Mesothelial cell of epicardium (in vitro differentiated cells): ENCODE data around the gene STEAP2. TPM values are rescaled to one million over a fixed set of nuclear protein-coding genes. Genes with fewer than 3 reads are reported as not detected.

Experiments
- DNase-seq, 2 experiments: peaks; one replicate each; pipeline ENCODE4 v3.0.0; 2021; ENCODE audit warnings: low spot score in 2 of 2; ENCODE audit not compliant: unreplicated experiment in 2 of 2
- H3K27ac Mint-ChIP-seq: 2 replicates; pipeline ENCODE4 v1.8.0; 2021; ENCODE audit warnings: mixed read lengths
- H3K27me3 Mint-ChIP-seq: 2 replicates; pipeline ENCODE4 v1.8.0; 2021; ENCODE audit warnings: low read depth, mixed read lengths
- H3K36me3 Mint-ChIP-seq: 2 replicates; pipeline ENCODE4 v1.8.0; 2021; ENCODE audit warnings: mixed read lengths
- H3K4me1 Mint-ChIP-seq: 2 replicates; pipeline ENCODE4 v1.8.0; 2021; ENCODE audit warnings: mixed read lengths
- H3K4me3 Mint-ChIP-seq: 2 replicates; pipeline ENCODE4 v1.8.0; 2021; ENCODE audit warnings: mild to moderate bottlenecking, moderate library complexity, mixed read lengths
- H3K9me3 Mint-ChIP-seq: 2 replicates; pipeline ENCODE4 v1.8.0; 2021; ENCODE audit warnings: mixed read lengths
- total RNA-seq: library from RNA; stranded (reverse); gene quantifications from 3 replicates; pipeline ENCODE4 v1.2.1, GENCODE V29; 2021
- TF ChIP-seq, protein P1 (sequence below): fragments of 200-600 bp; sonication (generic); IDR thresholded peaks from one replicate; pipeline ENCODE4 v1.5.0; 2021; ENCODE audit warnings: antibody characterized with exemption; ENCODE audit not compliant: unreplicated experiment

The STEAP2 gene
- total RNA-seq, 1 donor from 2014 or later, result 2.9 TPM

DNA sequence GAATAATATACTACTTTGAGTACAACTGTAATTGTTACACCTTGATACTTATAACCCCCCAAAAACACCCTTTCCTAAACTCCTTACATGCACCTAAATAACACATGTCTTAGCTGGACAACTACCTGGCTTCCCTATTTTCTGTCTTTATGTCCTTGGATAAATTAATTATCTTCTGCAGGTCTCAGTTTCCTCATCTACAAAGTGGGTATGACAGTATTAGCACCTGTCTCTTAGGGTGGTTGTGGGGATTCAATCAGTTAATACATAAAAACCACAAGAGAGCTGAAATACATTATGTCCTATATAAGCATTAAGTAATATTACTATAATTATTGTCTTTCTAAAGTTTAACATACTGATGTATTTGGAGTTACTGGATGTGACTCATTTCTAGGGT lies 10.8 kb downstream of the STEAP2 start:
- Mint-ChIP-seq H3K4me3 (no peak overlapping the region), H3K4me1 (peaks cover 4% of the 10 kb centered on the region), H3K27ac (no peak overlapping the region), H3K27me3 (peaks cover 11% of the 10 kb centered on the region), H3K9me3 (peaks cover 1% of the 10 kb centered on the region), H3K36me3 (no peaks in the 10 kb centered on the region)
- DNase-seq, result no peak
- TF ChIP-seq, protein P1, sequence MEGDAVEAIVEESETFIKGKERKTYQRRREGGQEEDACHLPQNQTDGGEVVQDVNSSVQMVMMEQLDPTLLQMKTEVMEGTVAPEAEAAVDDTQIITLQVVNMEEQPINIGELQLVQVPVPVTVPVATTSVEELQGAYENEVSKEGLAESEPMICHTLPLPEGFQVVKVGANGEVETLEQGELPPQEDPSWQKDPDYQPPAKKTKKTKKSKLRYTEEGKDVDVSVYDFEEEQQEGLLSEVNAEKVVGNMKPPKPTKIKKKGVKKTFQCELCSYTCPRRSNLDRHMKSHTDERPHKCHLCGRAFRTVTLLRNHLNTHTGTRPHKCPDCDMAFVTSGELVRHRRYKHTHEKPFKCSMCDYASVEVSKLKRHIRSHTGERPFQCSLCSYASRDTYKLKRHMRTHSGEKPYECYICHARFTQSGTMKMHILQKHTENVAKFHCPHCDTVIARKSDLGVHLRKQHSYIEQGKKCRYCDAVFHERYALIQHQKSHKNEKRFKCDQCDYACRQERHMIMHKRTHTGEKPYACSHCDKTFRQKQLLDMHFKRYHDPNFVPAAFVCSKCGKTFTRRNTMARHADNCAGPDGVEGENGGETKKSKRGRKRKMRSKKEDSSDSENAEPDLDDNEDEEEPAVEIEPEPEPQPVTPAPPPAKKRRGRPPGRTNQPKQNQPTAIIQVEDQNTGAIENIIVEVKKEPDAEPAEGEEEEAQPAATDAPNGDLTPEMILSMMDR, result no peak

DNA sequence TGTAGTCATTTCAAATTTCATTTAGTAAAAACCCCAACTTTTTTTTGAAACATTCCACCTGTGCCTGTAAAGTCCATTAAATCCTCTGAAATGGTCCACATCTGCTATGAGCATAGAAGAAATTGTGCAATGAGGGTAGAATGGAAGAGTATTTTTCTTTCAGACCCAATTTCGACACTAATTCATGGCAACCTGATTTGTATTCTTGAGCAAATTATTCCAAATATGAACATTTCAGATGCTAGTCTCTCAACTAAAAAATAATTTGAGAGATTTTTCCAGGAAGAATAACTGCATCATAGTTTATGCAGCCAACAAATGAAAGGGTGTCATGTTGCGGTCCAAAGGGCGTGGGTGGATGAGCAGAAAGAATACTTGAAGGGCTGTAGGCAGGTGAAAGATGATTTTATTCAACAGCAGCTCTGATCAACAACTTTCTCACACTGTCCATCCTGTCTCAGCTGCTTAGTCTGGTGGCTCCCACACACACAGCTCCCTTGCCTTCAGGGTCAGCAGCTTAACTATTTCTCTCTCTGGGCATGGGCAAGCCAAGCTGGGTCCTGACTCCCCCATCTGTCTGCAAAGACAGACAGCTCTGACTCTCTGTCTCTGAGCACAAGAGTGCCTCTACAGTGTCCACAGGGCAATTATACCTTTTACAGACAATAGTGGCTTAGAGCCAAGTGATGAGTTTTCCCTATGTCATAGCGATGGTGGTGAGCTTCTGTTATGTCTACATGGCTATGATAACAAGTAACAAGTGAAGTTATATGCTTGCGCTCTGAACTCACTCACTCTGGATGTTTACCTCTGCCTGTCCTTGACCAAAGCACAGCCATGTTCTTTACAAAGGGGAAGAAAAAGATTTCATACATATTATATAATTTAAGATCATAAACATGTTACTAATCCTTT lies 11.5 kb downstream of the STEAP2 start:
- H3K4me3 Mint-ChIP-seq, result no peak overlapping the region
- no peak overlapping the region for H3K27ac Mint-ChIP-seq
- TF ChIP-seq, protein P1, result no peak
- no peak for DNase-seq
- peaks cover 11% of the 10 kb centered on the region for H3K27me3 Mint-ChIP-seq
- H3K9me3 Mint-ChIP-seq, result no peaks in the 10 kb centered on the region
- H3K36me3 Mint-ChIP-seq, result no peaks in the 10 kb centered on the region
- H3K4me1 Mint-ChIP-seq, result peaks cover 4% of the 10 kb centered on the region

DNA sequence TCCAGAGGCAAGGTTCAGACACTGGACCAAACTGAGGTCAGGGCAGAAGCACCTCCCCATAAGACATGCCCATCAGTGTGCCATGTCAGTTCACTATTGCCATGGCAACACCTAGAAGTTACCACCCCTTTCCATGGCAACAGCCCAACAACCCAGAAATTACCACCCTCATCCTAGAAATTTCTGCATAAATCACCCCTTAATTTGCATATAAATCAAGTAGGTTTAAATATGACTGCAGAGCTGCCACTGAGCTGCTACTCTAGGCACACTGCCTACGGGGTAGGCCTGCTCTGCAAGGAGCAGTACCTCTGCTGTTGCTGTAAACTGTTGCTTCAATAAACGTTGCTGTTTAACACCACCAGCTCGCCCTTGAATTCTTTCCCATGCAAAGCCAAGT lies 12.7 kb downstream of the STEAP2 start:
- Mint-ChIP-seq H3K4me1 (peaks cover 4% of the 10 kb centered on the region), H3K27ac (no peak overlapping the region), H3K27me3 (peaks cover 11% of the 10 kb centered on the region), H3K4me3 (no peak overlapping the region), H3K36me3 (no peaks in the 10 kb centered on the region), H3K9me3 (no peaks in the 10 kb centered on the region)
- DNase-seq, result no peak
- TF ChIP-seq, protein P1, result no peak

DNA sequence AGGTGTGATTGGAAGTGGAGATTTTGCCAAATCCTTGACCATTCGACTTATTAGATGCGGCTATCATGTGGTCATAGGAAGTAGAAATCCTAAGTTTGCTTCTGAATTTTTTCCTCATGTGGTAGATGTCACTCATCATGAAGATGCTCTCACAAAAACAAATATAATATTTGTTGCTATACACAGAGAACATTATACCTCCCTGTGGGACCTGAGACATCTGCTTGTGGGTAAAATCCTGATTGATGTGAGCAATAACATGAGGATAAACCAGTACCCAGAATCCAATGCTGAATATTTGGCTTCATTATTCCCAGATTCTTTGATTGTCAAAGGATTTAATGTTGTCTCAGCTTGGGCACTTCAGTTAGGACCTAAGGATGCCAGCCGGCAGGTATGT lies 13.6 kb downstream of the STEAP2 start:
- Mint-ChIP-seq H3K27ac (no peak overlapping the region), H3K4me1 (peaks cover 4% of the 10 kb centered on the region), H3K4me3 (no peak overlapping the region), H3K36me3 (no peaks in the 10 kb centered on the region), H3K9me3 (no peaks in the 10 kb centered on the region), H3K27me3 (peaks cover 7% of the 10 kb centered on the region)
- no peak for DNase-seq
- TF ChIP-seq, protein P1, result no peak

DNA sequence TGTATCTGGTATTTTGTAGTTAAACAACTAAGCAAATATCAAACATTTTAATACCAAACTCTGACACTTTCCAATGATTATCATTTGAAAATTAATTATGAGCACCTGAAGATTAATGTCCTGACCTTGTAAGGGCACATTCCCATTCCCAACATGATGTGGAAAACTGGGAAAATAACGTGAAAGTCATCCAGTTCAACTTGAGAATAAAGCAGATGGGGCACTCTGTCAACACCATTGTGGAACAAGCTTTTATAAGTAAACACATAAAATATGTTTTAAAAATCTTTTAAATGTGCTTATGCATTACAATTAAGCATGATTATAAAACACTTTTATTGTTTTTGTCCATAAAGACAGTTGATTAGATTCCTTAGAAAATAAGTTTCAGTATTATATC lies 14.1 kb downstream of the STEAP2 start:
- no peaks in the 10 kb centered on the region for H3K9me3 Mint-ChIP-seq
- H3K4me1 Mint-ChIP-seq, result peaks cover 4% of the 10 kb centered on the region
- no peak overlapping the region for H3K4me3 Mint-ChIP-seq
- TF ChIP-seq, protein P1, result no peak
- H3K27ac Mint-ChIP-seq, result no peak overlapping the region
- no peak for DNase-seq
- H3K27me3 Mint-ChIP-seq, result peaks cover 3% of the 10 kb centered on the region
- H3K36me3 Mint-ChIP-seq, result no peaks in the 10 kb centered on the region
